HG03521 (cell line): Measurements from ENCODE around the gene SPDEF.

Experiments
- ATAC-seq: cut with Tn5 transposase; IDR thresholded peaks from one replicate; pipeline ENCODE4 v1.9.1; 2021; ENCODE audit warnings: mild to moderate bottlenecking, moderate library complexity; ENCODE audit not compliant: unreplicated experiment

SPDEF gene

GRCh38 chr6:34490390-34491090 lies 65.6 kb downstream of the SPDEF start:
- no peak for ATAC-seq

GRCh38 chr6:34489207-34489805 lies 66.8 kb downstream of the SPDEF start:
- no peak for ATAC-seq
